ENCODE results near the gene VPREB3.
"Not testable (repeated sequence)": the region's sequence is repeated elsewhere in the genome, so short reads cannot be mapped to it uniquely, and the experiment has no call there.

VPREB3 gene

DNA sequence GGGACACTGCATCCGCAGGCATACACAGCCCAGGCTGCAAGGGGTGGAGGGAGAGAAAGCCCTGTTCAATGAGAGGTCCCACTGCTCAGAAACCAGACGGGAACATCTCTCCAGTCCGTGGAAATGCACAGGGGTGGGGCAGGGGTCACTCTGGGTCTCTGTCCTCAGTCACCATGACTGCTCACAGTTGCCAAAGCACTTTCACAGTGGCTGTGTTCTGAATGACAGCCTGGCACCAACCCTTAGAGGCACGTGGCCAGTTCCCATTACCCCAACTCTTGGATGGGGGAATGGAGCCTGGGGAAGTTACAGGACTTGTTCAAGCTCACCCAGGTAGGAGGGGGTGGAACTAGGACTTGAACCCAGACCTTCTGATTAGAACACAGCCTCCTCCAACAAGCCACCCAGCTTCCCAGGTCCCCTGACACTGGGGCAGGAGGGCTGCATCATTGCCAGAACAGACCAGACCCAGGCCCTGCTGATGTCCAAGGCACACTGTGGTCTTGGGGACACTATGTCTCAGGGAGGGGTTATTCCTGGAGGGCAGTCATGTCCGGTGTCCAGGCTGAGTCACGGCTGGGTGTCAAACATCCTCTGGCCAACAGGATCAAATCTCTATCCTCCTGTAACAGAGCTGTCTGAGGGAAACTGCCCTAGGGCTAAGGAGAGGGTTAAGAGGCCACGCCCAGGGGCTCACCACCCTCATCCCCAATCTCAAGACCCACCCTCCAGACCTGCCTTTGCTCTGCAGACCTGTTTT, 11.5 kb downstream of the VPREB3 start:
- DNase-seq (ENCODE audit: low read depth), result no peak

DNA sequence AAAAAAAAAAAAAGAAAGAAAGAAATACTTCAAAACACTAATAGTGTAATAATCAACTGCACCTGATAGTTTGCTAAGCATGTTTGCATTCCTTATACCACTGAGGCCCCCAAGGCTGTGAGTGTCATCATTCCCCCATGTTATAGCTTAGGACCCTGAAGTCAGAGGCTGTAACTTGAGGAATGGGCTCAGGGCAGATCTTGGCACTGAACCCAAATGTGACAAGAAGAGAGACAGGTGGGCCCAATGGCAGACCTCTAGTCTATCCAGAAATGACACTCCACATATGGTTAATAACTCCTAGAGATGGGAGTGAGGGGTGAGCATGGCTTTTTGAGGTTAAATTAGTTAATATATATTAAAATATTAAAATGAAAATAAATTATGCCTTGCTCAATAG, 16.5 kb downstream of the VPREB3 start:
- DNase-seq (ENCODE audit: low read depth), result no peak

DNA sequence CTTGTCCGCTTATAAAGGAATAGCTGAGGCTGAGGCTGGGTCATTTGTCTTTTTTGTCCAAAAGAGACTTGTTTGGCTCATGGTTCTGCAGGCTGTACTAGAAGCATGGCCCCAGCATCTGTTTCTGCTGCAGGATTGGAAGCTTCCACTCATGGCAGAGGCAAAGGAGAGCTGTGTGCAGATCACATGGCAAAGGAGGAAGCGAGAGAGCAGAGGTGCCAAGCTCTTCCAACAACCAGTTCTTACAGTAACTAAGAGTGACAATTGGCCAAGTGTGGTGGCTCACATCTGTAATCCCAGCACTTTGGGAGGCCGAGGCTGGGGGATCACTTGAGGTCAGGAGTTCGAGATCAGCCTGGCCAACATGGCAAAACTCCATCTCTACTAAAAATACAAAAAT, 26.1 kb downstream of the VPREB3 start:
- not testable (repeated sequence) for DNase-seq (ENCODE audit: low read depth)

DNA sequence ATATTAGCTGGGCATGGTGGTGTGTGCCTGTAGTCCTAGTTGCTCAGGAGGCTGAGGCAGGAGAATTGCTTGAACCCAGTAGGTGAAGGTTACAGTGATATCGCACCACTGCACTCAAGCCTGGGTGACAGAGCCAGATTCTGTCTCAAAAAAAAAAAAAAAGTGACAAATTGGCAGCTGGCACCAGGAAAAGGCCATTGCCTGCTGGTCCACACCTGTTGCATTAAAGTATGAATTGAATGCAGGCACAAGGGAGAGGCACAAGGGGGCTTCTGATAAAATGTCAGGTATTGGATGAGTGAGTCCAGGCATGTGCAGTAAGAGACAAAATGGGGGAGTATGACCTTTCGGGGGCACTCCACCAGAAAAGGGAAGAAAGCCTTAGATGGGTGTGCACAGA, 31.5 kb downstream of the VPREB3 start:
- DNase-seq (ENCODE audit: low read depth), result no peak

DNA sequence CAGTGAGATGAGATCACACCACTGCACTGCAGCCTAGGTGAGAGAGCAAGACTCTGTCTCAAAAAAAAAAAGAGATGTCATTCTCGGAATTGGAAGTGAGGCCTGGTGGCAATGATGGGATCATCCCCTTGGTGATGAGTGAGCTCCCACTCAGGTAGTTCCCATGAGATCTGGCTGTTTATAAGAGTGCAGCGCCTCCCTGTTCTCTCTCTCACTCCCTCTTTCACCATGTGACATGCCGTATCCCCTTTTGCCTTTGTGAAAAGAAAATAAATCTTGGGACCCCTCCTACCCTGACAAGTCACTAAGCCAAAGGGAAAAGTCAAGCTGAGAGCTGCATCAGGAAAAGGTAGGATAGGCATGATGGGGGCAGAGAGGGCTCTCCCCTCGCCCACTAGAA, 32.1 kb downstream of the VPREB3 start:
- no peak for DNase-seq (ENCODE audit: low read depth)

DNA sequence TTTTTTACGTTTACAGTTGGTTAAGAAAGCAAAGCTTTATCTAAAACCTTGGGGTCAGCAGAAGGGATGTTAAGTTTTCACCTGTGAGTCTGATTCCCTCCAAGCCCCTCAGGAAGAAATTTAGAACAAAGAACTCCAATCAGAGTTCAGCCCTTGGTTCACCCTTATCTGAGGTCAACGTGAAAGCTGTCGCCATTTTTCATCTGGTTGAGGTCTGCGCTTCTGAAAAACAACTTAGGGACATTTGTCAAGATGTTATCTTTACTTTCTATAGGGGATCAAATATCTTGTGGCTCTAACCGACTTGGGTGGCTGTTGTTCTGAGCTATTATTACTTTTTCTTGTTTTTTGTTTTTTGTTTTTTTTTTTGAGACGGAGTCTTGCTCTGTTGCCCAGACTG, 33.4 kb downstream of the VPREB3 start:
- no peak for DNase-seq (ENCODE audit: low read depth)

DNA sequence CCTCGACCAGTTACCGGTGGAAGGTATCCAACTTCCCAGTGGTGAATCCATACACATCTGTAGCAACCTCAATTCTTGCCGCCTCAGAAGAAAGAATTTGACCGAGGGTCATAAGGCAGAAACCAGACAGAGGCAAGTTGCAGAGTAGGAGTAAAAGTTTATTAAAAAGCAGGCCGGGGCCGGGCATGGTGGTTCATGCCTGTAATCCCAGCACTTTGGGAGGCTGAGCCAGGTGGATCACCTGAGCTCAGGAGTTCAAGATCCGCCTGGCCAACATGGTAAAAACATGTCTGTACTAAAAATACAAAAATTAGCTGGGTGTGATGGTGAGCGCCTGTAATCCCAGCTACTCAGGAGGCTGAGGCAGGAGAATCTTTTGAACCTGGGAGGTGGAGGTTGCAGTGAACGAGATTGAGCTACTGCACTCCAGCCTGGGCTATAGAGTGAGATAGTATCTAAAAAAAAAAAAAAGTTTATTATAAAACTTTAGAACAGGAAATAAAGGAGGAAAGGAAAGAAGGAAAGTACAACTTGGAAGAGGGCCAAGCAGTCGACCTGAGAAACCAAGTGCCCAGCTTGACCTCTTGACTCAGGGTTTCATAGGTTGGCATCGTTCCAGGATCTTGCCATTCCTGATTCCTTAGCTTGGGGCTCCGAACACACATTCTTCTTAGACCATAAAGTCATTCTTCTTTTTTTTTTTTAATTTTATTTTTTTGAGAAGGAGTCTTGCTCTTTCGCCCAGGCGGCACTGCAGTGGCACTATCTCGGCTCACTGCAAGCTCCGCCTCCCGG, 35.7 kb downstream of the VPREB3 start:
- no peak for DNase-seq (ENCODE audit: low read depth)

DNA sequence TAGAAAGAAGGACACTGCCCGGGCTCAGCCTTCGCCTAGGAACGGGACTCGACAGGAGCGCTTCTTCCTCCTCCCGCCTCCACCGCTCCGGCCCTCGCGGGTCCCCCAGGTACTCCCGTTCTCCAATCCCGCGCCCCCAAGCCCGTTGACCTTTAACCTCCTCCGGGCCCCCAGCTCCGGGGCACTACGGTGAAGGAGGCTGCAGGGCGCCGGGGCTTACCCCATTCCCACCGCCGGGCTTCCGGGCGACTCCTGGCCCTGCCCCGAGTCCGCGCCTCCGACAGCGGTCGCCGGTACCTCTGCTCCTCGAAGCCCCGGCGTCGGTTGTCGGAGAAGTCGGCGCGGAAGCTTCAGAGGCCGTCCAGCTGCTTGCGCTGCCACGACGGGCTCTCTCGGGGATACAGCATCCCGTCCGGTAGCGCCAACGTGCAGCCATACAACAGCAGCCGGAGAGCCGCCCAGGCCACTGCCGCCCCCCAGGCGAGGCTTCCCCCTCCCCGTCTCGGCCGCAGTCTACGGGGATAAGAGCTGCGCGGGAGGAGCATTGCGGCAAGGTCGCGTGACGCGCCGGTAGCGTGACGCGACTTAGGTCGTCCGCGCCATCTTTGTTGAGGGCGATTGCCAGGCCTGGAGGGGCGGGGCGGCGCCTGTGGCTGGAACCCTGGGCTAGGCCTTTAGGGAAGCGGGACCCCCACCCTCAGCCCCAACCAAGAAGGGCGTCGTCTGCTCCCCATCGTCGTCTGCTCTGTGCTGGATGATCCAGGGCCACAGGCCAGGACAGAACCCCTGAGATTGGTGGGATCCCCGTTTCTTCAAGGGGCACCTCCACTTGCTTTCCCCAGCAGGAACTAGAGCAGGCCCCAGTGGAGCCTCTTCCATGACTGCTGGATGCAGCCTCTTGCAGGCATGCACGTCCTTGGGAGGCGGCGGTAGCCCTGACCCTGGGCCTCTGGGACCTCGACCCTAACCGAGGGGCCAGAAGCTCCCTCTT, 37.1 kb downstream of the VPREB3 start:
- DNase-seq (ENCODE audit: low read depth), result peak; percentile 79

DNA sequence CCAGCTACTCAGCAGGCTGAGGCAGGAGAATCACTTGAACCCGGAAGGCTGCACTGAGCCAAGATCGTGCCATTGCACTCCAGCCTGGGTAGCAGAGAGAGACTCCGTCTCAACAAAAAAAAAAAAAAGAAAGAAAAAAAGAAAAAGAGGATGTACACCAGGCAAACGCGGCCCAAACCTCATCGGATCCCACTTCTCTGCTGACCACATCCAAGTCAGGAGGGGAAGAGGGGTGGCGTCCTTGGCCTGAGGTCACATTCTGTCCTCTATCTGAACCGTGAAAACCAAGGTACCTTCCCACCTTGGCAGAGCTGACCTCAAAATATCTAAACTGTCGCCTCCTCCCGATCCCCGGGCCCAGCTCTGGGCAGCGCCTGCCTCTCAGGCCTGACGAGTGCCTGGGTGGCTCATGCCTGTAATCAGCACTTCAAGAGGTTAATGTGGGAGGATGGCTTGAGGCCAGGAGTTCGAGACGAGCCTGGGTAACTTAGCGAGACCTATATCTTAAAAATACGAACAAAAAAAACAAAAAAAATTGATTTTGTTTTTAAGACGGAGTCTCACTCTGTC, 38.3 kb downstream of the VPREB3 start:
- DNase-seq (ENCODE audit: low read depth), result no peak

DNA sequence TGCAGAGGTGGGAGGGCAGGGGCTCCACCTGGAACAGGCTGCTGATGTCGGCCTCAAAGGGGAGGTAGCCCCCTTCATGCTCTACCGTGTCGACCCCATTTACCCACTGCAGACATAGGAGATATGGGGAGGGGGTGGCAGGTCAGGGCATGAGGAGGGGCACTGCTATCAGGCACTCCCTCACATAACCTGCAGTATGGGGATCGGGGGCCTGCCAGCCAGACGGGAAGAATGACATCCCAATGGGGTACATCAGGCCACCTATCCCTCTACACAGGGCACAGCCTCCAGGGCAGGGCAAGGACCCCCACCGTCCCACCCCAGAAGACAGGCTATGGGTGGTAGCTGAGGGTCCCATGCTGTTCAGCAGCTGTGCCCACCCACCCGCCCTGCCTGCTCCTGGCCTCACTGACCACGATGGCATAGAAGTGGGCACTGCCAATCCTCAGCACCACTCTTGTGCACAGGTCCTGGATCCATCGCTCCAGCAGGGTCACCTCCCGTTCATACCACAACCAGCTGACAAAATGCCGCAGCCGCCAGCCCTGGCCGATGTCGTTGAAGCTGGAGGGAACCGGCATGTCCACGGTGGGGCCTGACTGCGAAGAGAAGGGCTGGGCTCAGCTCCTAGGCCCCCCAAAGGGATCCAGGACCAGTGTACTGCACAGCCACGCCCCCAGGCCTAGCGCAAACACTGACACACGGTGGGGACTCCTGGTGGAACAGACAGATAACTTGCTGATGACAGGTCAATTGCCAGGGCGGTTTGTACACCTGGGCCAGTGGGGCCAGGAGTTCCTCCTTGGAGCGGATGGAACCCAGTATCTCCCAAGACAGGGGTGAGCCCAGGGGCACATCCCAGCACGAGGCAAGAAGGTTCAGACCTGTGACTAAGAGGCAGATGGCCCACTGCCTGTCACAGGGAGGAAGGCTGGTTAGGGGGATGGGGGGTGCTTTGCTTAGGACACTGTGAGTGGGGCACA, 39.3 kb downstream of the VPREB3 start:
- DNase-seq (ENCODE audit: low read depth), result no peak

DNA sequence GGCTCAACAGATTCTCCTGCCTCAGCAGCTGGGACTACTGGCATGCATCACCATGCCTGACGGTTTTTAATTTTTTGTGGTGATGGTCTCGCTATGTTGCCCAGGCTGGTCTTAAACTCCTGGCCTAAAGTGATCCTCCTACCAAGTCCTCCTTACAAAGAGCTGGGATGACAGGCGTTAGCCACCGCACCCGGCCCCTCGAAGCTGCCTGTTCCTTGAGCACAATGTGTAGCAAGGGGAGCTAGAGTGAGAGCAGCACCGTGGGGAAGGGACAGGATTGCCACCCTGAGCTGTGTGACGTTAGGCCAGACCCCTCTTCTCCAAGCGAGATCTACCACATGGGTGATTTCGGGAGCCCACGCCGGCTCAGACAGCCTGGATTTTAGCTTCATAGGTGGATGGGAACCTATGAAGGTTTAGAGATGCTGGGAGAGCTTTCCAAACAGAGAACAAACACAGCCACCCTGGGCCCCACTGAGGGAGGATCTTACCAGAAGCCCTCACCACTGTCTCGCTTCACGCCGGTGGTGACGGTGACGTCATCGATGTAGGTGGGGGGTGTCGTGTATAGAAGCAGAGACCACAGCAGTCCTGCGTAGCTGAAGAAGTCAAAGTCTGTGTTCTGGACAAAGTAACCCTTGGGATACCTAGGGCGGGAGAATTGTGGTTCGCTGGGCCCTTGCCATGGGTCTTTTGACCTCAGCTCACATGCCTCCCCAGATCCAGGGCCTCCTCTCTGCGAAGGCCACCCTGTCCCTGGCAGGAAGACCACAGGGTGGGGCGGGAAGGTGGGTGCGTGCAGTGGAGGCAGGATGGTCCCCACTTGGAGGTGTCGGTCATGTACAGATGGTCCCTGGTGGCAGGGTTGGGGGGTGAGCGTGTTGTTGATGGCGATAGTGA, 40.3 kb downstream of the VPREB3 start:
- DNase-seq (ENCODE audit: low read depth), result peak; percentile 47

DNA sequence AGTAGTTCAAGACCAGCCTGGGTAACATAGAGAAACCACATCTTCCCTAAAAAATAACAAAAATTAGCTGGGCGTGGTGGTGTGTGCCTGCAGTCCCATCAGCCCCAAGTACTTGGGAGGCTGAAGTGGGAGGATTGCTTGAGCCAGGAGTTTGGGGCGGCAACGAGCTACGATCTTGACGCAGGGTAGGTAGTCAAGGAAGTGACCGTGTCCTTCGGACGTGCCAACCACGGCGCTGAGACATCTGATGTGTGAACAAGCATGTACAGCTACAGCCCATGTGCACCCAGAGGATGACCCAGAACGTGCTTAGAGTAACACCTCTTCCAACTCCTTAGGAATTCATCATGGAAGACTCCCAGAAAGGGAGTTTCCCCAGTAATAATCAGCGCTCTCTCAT, 42.0 kb downstream of the VPREB3 start:
- DNase-seq (ENCODE audit: low read depth), result no peak

DNA sequence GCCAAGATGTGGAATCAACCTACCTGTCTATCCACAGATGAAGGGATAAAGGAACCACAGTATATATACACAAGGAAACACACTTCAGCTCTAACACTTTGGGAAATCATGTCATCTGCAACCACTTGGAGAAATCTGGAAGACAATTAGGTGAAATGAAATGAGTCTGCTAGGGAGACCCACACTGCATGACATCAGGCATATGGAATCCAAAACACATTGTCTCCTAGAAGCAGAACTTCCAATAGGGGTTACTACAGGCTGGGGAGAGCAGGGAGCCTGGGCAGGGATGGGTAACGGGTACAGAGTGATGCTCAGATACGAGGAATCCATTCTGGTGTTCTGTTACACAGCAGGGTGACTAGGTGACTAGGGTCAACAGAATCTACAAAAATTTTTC, 45.1 kb downstream of the VPREB3 start:
- DNase-seq (ENCODE audit: low read depth), result no peak

DNA sequence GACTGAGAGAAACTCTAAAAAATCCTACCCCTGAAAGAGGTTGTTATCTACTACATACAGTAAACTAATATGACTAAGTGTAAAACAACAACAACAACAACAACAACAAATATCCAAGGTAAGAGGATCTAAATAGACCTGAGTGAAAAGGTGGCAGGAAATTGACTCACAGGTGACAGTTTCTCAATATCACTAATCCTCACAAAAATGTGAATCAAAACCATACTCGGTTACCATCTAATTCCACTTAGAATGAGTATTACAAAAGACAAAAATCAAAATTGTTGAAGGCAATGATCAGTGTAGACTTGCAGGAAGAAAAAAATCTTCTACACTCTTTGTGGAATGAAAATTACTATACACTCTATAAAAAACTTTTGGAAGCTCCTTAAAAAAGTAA, 46.0 kb downstream of the VPREB3 start:
- no peak for DNase-seq (ENCODE audit: low read depth)

DNA sequence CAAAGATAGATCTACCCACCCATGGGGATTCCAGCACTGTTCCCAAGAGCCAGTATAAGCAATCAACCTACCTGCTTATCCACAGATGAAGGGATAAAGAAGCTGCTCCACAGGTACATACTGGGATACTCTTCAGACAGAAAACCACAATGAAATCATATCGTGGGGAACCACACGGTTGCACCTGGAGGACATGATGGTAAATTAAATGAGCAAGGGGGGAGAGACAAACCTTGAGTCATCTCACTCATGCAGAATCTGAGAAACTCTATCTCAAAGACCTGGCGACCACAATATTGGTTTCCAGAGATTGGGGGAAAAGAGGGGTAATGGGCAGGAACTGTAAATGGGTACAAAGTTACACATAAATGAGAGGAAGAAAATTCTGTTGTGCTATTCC, 48.9 kb downstream of the VPREB3 start:
- DNase-seq (ENCODE audit: low read depth), result peak; percentile 19

DNA sequence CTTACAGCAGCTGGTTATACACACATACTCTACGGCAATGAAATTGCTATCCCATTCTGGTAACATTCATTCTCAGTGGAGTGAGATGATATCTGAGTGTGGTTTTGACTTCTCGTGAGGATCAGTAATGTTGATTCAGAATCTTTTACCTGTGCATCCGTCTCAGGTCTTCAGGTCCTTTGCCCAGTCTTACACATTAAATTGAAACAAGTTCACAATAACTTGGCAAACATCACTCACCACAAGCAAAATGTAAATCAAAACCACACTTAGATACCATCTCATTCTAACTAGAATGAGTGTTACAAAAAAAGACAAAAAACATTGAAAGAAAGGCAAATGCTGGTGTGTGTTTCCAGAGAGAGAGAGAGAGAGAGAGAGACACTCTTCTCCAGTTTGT, 49.4 kb downstream of the VPREB3 start:
- DNase-seq (ENCODE audit: low read depth), result no peak

DNA sequence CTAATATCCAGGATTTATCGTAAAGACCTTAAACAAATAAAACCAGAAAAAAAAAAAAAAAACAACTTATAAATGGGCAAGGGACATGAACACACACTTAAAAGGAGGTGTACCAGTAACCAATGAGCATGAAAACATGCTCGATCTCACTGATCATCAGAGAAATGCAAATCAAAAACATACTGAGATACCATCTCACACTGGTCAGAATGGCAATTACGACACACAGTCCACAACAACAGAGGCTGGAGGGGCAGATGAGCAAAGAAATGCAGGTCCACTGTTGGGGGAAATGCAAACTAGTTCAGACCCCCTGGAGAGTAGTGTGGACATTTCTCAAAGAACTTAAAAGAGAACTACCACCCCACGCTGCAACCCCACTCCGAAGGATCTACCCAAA, 50.2 kb downstream of the VPREB3 start:
- DNase-seq (ENCODE audit: low read depth), result no peak

Measured in activated T-cell treated with anti-CD3 and anti-CD28 coated beads for 48 hours (primary cell).